ENCODE data around the gene ZIM2.

Gene ZIM2

GRCh38 chr19:56759531-56759930 is 81.0 kb downstream of the ZIM2 start (continued):
- TF ChIP-seq INSM2 (tag by site-specific recombination; IDR thresholded peaks at IDR 0.05) = no peak
- no peak for TF ChIP-seq ZBTB7A (tag by site-specific recombination; IDR thresholded peaks at IDR 0.05; ENCODE audit: low read depth)

- no peaks in the 10 kb centered on the region for H3K4me1 ChIP-seq (ENCODE audit: control insufficient read depth, insufficient read depth, low read length)
- no peak for TF ChIP-seq SP7 (tag by site-specific recombination; IDR thresholded peaks at IDR 0.05)
- TF ChIP-seq GLIS1 (tag by site-specific recombination; IDR thresholded peaks at IDR 0.05) = no peak
- no peak for TF ChIP-seq ZNF19 (tag by site-specific recombination; IDR thresholded peaks at IDR 0.05; ENCODE audit: low read depth)
- no peak for TF ChIP-seq ZBTB7A (tag by site-specific recombination; IDR thresholded peaks at IDR 0.05; ENCODE audit: low read depth)
- TF ChIP-seq ZNF530 (tag by site-specific recombination; IDR thresholded peaks at IDR 0.05; ENCODE audit: low read depth) = no peak
- TF ChIP-seq ZNF610 (tag by site-specific recombination; IDR thresholded peaks at IDR 0.05; ENCODE audit: borderline replicate concordance) = no peak
- TF ChIP-seq ZNF280D (tag by site-specific recombination; IDR thresholded peaks at IDR 0.05) = no peak
Observed at GRCh38 chr19:56751078-56751489, 89.4 kb downstream of the ZIM2 start.

GRCh38 chr19:56750658-56751057 is 89.9 kb downstream of the ZIM2 start:
- no peak for TF ChIP-seq ZNF184 (tag by site-specific recombination; IDR thresholded peaks at IDR 0.05)
- no peaks in the 10 kb centered on the region for H3K4me1 ChIP-seq (ENCODE audit: control insufficient read depth, insufficient read depth, low read length)
- no peaks in the 10 kb centered on the region for H3K36me3 ChIP-seq (ENCODE audit: control insufficient read depth in 2 of 2, insufficient read depth in 1 of 2, low read length in 2 of 2)
- no peak overlapping the region for H3K4me3 ChIP-seq (ENCODE audit: low read depth, low read length)
- no peaks in the 10 kb centered on the region; the same call in 1 of the 2 replicates for H3K9me3 ChIP-seq (ENCODE audit: control insufficient read depth, insufficient read depth, low read depth, low read length)
- ChIA-PET POLR2A (no interaction called here), CTCF (no interaction called here)
- H3K27ac ChIP-seq (ENCODE audit: extremely low read depth, low read depth, low read length) = no peak overlapping the region

More at GRCh38 chr19:56751078-56751489, 89.4 kb downstream of the ZIM2 start:
- Histone ChIP-seq H3K27ac (ENCODE audit: extremely low read depth, low read depth, low read length) (no peak overlapping the region), H3K36me3 (ENCODE audit: control insufficient read depth in 2 of 2, insufficient read depth in 1 of 2, low read length in 2 of 2) (no peaks in the 10 kb centered on the region), H3K4me3 (ENCODE audit: low read depth, low read length) (no peak overlapping the region), H3K9me3 (ENCODE audit: control insufficient read depth, insufficient read depth, low read depth, low read length) (no peaks in the 10 kb centered on the region; the same call in 1 of the 2 replicates)
- ChIA-PET CTCF (no interaction called here), POLR2A (no interaction called here)

GRCh38 chr19:56748378-56748777 is 92.1 kb downstream of the ZIM2 start:
- Histone ChIP-seq H3K27ac (ENCODE audit: extremely low read depth, low read depth, low read length) (no peak overlapping the region), H3K4me1 (ENCODE audit: control insufficient read depth, insufficient read depth, low read length) (no peaks in the 10 kb centered on the region), H3K9me3 (ENCODE audit: control insufficient read depth, insufficient read depth, low read depth, low read length) (no peaks in the 10 kb centered on the region; the same call in 1 of the 2 replicates), H3K36me3 (ENCODE audit: control insufficient read depth in 2 of 2, insufficient read depth in 1 of 2, low read length in 2 of 2) (no peaks in the 10 kb centered on the region), H3K4me3 (ENCODE audit: low read depth, low read length) (no peak overlapping the region)
- ChIA-PET CTCF (interaction anchor here (0.6 to 0.7 kb wide), 3 partner anchors 14 to 644 kb away, joined by 3 read pairs; no protein-coding TSS in a partner anchor), POLR2A (no interaction called here)
- TF ChIP-seq ZBTB6 (tag by site-specific recombination; IDR thresholded peaks at IDR 0.05) = no peak
- TF ChIP-seq WT1 (tag by site-specific recombination; IDR thresholded peaks at IDR 0.05) = no peak
- no peak for TF ChIP-seq ZEB2 (tag by site-specific recombination; IDR thresholded peaks at IDR 0.05)
- no peak for TF ChIP-seq ZNF362 (tag by site-specific recombination; IDR thresholded peaks at IDR 0.05)
- peak; percentile 42 for TF ChIP-seq ZNF654 (tag by site-specific recombination; IDR thresholded peaks at IDR 0.05; ENCODE audit: low read depth)
- TF ChIP-seq ZNF501 (tag by site-specific recombination; IDR thresholded peaks at IDR 0.05) = no peak
